ENCODE data around the gene MTMR12.
A peak's percentile ranks its signal among the peaks of the same experiment; 100 is the strongest.

MTMR12 gene

GRCh38 chr5:32312595-32313332 is at the start of gene MTMR12:
Gene MTMR12, minus strand, starts transcription at chr5:32312939. Its CDS starts 101 bp downstream, at chr5:32312838.
- peaks cover 2% of the 10 kb centered on the region; the same call in 1 of the 2 replicates for H3K36me3 ChIP-seq (replicated peaks)
- H3K4me3 ChIP-seq: peak within 1 kb of the TSS; percentile 65
- H3K27me3 ChIP-seq (ENCODE audit: low read depth): no peaks in the 10 kb centered on the region
- no peaks in the 10 kb centered on the region for H3K9me3 ChIP-seq
- peak; percentile 99 to 100 for DNase-seq (ENCODE audit: low spot score in 2 of 2)
- H3K4me1 ChIP-seq: peaks cover 11% of the 10 kb centered on the region
- in situ Hi-C loops (cut with MboI; ENCODE audit: low sequenced_read_pairs): no loop called here

DNA sequence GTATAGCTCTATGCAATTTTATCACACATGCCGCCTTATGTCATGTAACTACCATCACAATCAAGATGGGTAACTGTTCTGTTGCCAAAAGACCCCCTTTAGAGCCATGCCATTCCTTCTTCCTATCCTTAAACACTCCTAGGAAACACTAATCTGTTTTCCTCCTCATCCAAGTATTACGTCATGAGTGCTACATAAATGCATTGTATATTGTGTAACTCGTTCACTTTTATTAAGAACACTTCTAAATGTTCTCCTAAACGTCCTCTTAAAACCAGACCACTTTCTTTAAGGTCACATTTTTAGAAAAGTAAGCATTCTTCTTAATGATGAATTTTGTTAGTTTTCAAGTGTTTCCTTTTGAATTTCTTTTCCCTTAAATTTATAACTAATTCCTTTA is 49.8 kb upstream of the MTMR12 start:
- DNase-seq (ENCODE audit: low spot score in 2 of 2): no peak
- Histone ChIP-seq H3K4me1 (peaks cover 14% of the 10 kb centered on the region), H3K27me3 (ENCODE audit: low read depth) (no peaks in the 10 kb centered on the region), H3K4me3 (no peak overlapping the region), H3K9me3 (no peaks in the 10 kb centered on the region), H3K36me3 (replicated peaks) (peaks cover 30% of the 10 kb centered on the region)
- in situ Hi-C loops (cut with MboI; ENCODE audit: low sequenced_read_pairs): no loop called here

GRCh38 chr5:32360906-32361305 is 48.2 kb upstream of the MTMR12 start:
- Histone ChIP-seq H3K36me3 (replicated peaks) (peaks cover 37% of the 10 kb centered on the region), H3K27me3 (ENCODE audit: low read depth) (no peaks in the 10 kb centered on the region), H3K9me3 (no peaks in the 10 kb centered on the region), H3K4me3 (no peak overlapping the region), H3K4me1 (peaks cover 14% of the 10 kb centered on the region)
- in situ Hi-C loops (cut with MboI; ENCODE audit: low sequenced_read_pairs): no loop called here
- no peak for DNase-seq (ENCODE audit: low spot score in 2 of 2)

DNA sequence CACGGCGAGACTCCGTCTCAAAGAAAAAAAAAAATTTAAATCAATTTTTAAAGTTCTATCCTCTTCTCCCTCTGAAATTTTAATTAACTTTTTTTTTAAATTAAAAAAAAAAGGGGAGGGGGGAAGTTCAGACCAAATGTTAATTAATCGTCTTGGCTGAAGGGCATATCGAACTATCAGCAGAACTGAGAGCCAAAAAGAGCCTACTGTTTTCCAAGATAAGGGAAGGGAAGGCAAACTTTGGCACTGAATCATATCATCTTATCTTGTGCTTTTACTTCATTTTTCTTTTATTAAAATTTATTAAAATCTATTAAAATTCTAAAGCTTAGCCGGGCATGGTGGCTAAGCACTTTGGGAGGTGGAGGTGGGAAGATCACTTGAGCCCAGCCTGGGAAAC is 45.9 kb upstream of the MTMR12 start:
- no peak overlapping the region for H3K4me3 ChIP-seq
- DNase-seq (ENCODE audit: low spot score in 2 of 2): no peak
- peaks cover 14% of the 10 kb centered on the region for H3K4me1 ChIP-seq
- peaks cover 35% of the 10 kb centered on the region for H3K36me3 ChIP-seq (replicated peaks)
- H3K27me3 ChIP-seq (ENCODE audit: low read depth): no peaks in the 10 kb centered on the region
- H3K9me3 ChIP-seq: no peaks in the 10 kb centered on the region
- in situ Hi-C loops (cut with MboI; ENCODE audit: low sequenced_read_pairs): no loop called here

- H3K27me3 ChIP-seq (ENCODE audit: low read depth): no peaks in the 10 kb centered on the region
- H3K4me1 ChIP-seq: peaks cover 14% of the 10 kb centered on the region
- H3K36me3 ChIP-seq (replicated peaks): peaks cover 27% of the 10 kb centered on the region
- in situ Hi-C loops (cut with MboI; ENCODE audit: low sequenced_read_pairs): no loop called here
- DNase-seq (ENCODE audit: low spot score in 2 of 2): no peak
- H3K4me3 ChIP-seq: no peak overlapping the region
- H3K9me3 ChIP-seq: no peaks in the 10 kb centered on the region
Measured at GRCh38 chr5:32357658-32358057, 44.9 kb upstream of the MTMR12 start.

GRCh38 chr5:32355686-32356085 is 42.9 kb upstream of the MTMR12 start:
- Histone ChIP-seq H3K9me3 (no peaks in the 10 kb centered on the region), H3K4me1 (peaks cover 14% of the 10 kb centered on the region), H3K36me3 (replicated peaks) (peaks cover 19% of the 10 kb centered on the region), H3K4me3 (no peak overlapping the region), H3K27me3 (ENCODE audit: low read depth) (no peaks in the 10 kb centered on the region)
- in situ Hi-C loops (cut with MboI; ENCODE audit: low sequenced_read_pairs): no loop called here
- no peak for DNase-seq (ENCODE audit: low spot score in 2 of 2)

GRCh38 chr5:32353420-32353819 is 40.7 kb upstream of the MTMR12 start:
- DNase-seq (ENCODE audit: low spot score in 2 of 2): no peak
- Histone ChIP-seq H3K36me3 (replicated peaks) (peaks cover 19% of the 10 kb centered on the region), H3K4me3 (no peak overlapping the region), H3K4me1 (no peaks in the 10 kb centered on the region), H3K27me3 (ENCODE audit: low read depth) (no peaks in the 10 kb centered on the region), H3K9me3 (no peaks in the 10 kb centered on the region)
- in situ Hi-C loops (cut with MboI; ENCODE audit: low sequenced_read_pairs): no loop called here

DNA sequence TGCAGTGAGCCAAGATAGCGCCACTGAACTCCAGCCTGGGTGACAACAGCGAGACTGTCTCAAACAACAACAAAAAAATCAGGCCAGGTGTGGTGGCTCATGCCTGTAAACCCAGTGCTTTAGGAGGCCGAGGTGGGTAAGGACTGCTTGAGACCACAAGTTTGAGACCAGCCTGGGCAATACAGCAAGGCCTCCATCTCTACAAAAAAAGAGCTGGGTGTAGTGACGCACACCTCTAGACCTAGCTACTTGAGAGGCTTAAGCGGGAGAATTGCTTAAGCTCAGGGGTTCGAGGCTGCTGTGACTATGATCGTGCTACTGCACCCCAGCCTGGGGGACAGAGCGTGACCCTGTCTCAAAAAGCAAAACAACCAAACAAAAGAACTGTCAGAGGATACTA is 39.9 kb upstream of the MTMR12 start:
- Histone ChIP-seq H3K27me3 (ENCODE audit: low read depth) (no peaks in the 10 kb centered on the region), H3K9me3 (no peaks in the 10 kb centered on the region)
- in situ Hi-C loops (cut with MboI; ENCODE audit: low sequenced_read_pairs): no loop called here

DNA sequence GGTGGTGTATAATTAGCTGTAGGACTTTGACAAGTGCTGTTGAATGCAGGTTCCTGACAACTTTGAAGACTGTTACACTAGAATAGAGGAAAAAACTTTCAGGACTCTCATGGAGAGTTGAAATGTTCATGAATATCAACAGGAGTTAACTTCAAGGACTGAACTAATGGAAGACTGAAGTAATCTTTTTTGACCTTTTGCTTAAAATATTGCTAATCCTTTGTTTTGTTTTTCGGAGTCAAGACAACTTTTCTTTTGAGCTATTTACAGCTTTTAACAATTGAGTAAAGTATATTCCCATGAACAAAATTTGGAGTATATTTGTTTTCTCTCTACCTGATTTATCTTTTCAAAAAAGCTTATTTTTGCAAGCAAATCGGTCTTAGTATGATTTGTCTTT is 34.1 kb upstream of the MTMR12 start:
- Histone ChIP-seq H3K27me3 (ENCODE audit: low read depth) (no peaks in the 10 kb centered on the region), H3K4me1 (peaks cover 9% of the 10 kb centered on the region), H3K36me3 (replicated peaks) (no peaks in the 10 kb centered on the region), H3K9me3 (peaks cover under 1% of the 10 kb centered on the region; the same call in 1 of the 2 replicates), H3K4me3 (no peak overlapping the region)
- DNase-seq (ENCODE audit: low spot score in 2 of 2): peak in 1 of 2 experiments; percentile 13
- in situ Hi-C loops (cut with MboI; ENCODE audit: low sequenced_read_pairs): no loop called here

More for the DNA sequence above, 39.9 kb upstream of the MTMR12 start:
- no peak overlapping the region for H3K4me3 ChIP-seq
- DNase-seq (ENCODE audit: low spot score in 2 of 2): no peak
- peaks cover 16% of the 10 kb centered on the region for H3K36me3 ChIP-seq (replicated peaks)
- H3K4me1 ChIP-seq: no peaks in the 10 kb centered on the region; the same call in 1 of the 2 replicates

DNA sequence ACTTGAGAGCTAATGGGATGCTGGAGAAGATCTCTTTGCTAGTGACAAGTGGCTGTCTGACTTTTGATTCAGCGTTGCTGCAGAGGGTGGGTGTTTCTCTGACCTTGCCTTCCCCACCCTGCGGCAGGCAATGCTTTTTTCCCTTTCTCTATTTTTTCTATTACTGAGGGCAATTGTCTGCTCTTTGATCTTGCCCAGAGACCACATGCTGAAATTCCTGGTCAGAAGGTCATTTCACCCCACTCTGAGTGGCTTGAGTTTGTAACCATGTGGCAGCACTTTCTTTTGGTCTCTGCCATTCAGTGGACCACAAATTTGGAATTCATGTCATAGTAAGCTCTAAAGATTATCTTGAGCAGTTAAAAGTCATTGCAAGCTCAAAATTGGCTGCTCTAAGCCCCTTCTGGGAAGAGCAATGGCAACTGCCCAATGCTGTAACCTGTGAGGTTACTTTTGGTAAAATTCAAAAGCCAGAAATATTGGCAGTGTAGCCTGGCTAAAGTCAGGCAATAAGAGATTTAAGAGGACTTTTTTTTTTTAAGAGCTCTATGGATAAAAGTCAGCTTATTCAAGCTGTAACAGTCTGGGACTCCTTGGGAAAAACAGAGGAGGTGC is 30.4 kb upstream of the MTMR12 start:
- Histone ChIP-seq H3K4me3 (no peak overlapping the region), H3K9me3 (peaks cover 30% of the 10 kb centered on the region), H3K4me1 (peaks cover 9% of the 10 kb centered on the region), H3K27me3 (ENCODE audit: low read depth) (no peaks in the 10 kb centered on the region), H3K36me3 (replicated peaks) (no peaks in the 10 kb centered on the region)
- no peak for DNase-seq (ENCODE audit: low spot score in 2 of 2)
- in situ Hi-C loops (cut with MboI; ENCODE audit: low sequenced_read_pairs): no loop called here

DNA sequence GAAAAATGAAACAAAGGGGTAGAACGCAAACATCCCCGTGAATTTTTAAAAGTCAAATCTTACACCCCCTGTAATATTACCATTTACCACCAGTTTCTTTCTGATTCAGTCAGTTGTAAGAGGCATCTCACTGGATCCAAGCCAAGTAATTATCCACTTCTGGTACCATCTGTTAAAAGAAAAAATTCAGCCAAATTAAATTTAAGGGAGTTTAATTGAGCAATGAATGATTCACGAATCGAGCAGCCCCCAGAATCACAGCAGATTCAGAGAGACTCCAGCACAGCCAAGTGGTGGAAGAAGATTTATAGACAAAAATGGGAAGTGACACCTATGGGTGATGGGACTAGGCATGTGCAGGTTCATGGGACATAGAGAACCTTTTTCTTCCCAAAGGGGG is 29.9 kb upstream of the MTMR12 start:
- Histone ChIP-seq H3K27me3 (ENCODE audit: low read depth) (no peaks in the 10 kb centered on the region), H3K36me3 (replicated peaks) (no peaks in the 10 kb centered on the region), H3K4me3 (no peak overlapping the region), H3K9me3 (peaks cover 32% of the 10 kb centered on the region), H3K4me1 (peaks cover 9% of the 10 kb centered on the region)
- in situ Hi-C loops (cut with MboI; ENCODE audit: low sequenced_read_pairs): no loop called here
- no peak for DNase-seq (ENCODE audit: low spot score in 2 of 2)

DNA sequence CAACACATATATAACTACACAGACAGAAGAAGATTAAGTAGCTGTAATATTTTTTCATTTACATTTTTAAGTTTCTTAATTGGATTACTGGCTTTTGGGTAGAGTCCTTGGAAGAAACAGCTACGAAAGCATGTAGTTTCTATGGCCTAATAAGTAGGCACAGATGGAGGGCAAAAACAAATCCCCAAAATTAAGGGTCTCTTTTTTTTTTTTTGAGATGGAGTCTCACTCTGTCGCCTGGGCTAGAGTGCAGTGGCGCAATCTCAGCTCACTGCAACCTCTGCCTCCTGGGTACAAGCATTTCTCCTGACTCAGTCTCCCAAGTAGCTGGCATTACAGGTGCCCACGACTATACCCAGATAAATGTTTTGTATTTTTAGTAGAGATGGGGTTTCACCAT is 27.1 kb upstream of the MTMR12 start:
- DNase-seq (ENCODE audit: low spot score in 2 of 2): no peak

DNA sequence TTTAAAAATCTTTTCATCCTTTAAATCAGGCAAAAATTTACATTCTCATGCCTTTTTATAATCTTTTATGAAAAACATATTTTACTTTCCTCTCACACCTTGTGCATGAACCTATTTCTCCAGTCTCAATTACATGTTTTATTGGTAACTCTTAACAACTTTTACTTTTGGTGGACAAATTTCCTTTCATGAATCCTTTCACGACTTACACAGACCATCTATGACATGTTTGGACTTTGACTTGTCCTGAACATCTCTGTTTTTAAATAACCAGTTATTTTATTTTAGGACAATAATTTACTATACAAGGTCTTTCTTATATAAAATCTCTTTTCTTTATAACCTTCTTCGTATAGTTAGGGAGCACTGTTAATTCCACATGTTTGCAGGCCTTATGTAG is 26.5 kb upstream of the MTMR12 start:
- peaks cover 37% of the 10 kb centered on the region for H3K9me3 ChIP-seq
- no peaks in the 10 kb centered on the region for H3K4me1 ChIP-seq
- no peaks in the 10 kb centered on the region for H3K27me3 ChIP-seq (ENCODE audit: low read depth)
- no peak for DNase-seq (ENCODE audit: low spot score in 2 of 2)
- H3K36me3 ChIP-seq (replicated peaks): no peaks in the 10 kb centered on the region
- H3K4me3 ChIP-seq: no peak overlapping the region
- in situ Hi-C loops (cut with MboI; ENCODE audit: low sequenced_read_pairs): no loop called here

More for the DNA sequence above, 27.1 kb upstream of the MTMR12 start:
- Histone ChIP-seq H3K9me3 (peaks cover 37% of the 10 kb centered on the region), H3K4me3 (no peak overlapping the region), H3K36me3 (replicated peaks) (no peaks in the 10 kb centered on the region), H3K27me3 (ENCODE audit: low read depth) (no peaks in the 10 kb centered on the region), H3K4me1 (no peaks in the 10 kb centered on the region)
- in situ Hi-C loops (cut with MboI; ENCODE audit: low sequenced_read_pairs): no loop called here

DNA sequence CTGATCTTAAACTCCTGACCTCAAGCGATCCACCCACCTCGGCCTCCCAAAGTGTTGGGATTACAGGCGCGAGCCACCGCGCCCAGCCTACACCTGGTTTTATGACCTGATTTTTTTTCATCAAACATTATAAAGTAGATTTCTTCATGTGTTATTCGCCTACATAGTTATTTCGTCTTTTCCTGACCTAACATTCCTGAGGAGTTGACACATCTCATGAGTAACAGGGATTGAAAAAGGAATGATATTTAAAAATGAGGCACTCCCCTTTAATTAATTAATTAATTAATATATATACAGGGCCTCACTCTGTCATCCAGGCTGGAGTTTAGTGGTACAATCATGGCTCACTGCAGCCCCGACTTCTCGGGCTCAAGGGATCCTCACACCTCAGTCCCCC is 20.2 kb upstream of the MTMR12 start:
- Histone ChIP-seq H3K9me3 (peaks cover 6% of the 10 kb centered on the region; the same call in 1 of the 2 replicates), H3K27me3 (ENCODE audit: low read depth) (no peaks in the 10 kb centered on the region), H3K4me1 (no peaks in the 10 kb centered on the region), H3K36me3 (replicated peaks) (no peaks in the 10 kb centered on the region), H3K4me3 (no peak overlapping the region)
- DNase-seq (ENCODE audit: low spot score in 2 of 2): no peak
- in situ Hi-C loops (cut with MboI; ENCODE audit: low sequenced_read_pairs): no loop called here

Data from HAP-1 (cell line).